Measurements from ENCODE around the gene KISS1R.

DNA sequence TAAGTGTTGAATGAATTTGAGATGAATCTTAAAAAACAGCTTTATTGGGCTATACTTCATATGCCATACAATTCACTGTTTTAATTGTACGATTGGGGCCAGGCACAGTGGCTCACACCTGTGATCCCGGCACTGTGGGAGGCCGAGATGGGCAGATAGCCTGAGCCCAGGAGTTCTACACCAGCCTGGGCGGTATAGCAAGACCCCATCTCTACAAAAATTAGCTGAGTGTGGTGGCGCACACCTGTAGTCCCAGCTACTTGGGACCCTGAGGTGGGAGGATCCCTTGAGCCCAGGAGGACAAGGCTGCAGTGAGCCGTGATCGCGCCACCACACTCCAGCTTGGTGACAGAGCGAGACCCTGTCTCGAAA lies 19.0 kb downstream of the KISS1R start:
- TF ChIP-seq POLR2A (IDR thresholded peaks at IDR 0.05) (no peak), EP300 (IDR thresholded peaks at IDR 0.05) (no peak)
- TF ChIP-seq, protein P1, sequence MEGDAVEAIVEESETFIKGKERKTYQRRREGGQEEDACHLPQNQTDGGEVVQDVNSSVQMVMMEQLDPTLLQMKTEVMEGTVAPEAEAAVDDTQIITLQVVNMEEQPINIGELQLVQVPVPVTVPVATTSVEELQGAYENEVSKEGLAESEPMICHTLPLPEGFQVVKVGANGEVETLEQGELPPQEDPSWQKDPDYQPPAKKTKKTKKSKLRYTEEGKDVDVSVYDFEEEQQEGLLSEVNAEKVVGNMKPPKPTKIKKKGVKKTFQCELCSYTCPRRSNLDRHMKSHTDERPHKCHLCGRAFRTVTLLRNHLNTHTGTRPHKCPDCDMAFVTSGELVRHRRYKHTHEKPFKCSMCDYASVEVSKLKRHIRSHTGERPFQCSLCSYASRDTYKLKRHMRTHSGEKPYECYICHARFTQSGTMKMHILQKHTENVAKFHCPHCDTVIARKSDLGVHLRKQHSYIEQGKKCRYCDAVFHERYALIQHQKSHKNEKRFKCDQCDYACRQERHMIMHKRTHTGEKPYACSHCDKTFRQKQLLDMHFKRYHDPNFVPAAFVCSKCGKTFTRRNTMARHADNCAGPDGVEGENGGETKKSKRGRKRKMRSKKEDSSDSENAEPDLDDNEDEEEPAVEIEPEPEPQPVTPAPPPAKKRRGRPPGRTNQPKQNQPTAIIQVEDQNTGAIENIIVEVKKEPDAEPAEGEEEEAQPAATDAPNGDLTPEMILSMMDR (IDR thresholded peaks at IDR 0.05), result no peak
